LHCN-M2 (cell line): ENCODE measurements around the gene RHEB. TPM values are rescaled to one million over a fixed set of nuclear protein-coding genes. Genes with fewer than 3 reads are reported as not detected.
A peak's percentile ranks its signal among the peaks of the same experiment; 100 is the strongest.

ENCODE experiments used
- DNase-seq: peaks from one replicate; pipeline ENCODE4 v3.0.0-alpha.2; 2012; ENCODE audit warnings: low read depth
- total RNA-seq: library from RNA; depleted of rRNA; stranded (reverse); fragments of >200 nt; gene quantifications from 2 replicates; pipeline ENCODE4 v1.2.3, GENCODE V29; 2014

The RHEB gene
- total RNA-seq, 1 experiment from 2014 or later = 138 TPM

DNA sequence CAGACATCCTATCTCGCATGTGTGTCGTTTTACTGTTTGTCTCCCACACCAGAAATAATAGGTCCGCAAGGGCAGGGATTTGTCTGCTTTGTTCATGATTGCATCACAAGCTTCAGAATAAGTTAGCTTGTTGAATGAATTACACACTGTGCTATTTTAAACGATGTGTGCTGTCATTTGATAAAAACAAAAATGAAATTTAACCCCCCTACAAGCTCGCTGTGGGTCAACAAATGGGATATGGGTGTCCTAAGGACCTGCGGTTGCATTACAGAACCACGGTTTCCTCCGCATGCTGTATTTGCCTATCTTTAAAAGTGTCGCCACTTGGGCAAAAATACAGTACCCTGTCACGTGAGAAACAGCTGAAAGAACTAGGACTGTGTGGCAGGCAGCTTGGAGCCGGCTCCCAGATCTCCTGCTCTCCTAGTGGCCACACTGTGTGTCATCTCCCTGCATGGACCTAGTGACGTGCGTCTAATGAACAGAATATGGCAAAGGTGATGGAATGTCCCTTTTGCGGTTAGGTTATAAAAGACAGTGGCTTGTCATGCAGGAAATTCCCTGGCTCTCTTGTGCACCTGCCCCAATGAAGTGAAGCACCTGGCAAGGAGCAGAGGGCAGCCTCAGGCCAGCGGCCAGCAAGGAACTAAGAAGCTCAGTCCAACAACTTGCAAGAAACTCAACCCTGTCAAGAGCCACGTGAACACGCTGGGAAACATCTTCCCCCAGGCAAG, 46.9 kb downstream of the RHEB start:
- DNase-seq = no peak

DNA sequence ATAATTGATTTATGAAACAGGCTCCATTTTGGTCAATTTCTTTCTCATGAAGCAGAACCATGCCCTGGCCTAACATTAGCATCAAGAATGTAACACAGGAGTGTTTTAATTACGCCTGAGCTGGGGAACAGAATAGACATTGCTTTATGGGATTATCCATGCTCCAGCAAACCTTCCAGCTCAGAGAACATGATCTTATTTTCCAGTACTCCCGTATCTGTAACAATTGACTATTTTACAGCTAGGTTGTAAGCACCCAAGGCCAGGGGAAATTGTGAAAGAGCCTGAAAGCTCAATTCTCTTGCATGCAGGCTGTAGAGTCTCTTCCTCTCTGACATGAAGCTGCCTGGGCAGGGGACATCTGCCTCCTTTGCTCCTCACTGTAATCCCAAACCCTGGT, 49.0 kb downstream of the RHEB start:
- DNase-seq = no peak

DNA sequence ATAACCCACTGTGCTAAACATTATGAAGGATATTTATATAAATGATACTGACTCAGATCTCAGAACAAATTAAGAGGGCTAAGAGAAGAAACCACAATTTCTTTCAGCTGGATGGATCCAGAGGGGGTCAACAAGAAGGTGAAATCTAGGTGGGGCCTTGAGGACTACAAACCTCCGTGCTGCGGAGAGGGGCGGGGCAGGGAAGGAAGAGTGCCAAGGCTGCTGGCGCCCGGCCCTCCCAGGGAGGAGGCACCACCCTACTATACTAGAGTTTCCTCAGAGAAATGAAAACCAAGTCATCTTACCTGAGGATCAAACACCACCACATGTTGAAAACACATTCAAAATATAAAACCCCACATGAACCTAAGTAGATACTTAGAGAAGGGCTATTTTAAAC, 50.4 kb downstream of the RHEB start:
- DNase-seq = no peak

DNA sequence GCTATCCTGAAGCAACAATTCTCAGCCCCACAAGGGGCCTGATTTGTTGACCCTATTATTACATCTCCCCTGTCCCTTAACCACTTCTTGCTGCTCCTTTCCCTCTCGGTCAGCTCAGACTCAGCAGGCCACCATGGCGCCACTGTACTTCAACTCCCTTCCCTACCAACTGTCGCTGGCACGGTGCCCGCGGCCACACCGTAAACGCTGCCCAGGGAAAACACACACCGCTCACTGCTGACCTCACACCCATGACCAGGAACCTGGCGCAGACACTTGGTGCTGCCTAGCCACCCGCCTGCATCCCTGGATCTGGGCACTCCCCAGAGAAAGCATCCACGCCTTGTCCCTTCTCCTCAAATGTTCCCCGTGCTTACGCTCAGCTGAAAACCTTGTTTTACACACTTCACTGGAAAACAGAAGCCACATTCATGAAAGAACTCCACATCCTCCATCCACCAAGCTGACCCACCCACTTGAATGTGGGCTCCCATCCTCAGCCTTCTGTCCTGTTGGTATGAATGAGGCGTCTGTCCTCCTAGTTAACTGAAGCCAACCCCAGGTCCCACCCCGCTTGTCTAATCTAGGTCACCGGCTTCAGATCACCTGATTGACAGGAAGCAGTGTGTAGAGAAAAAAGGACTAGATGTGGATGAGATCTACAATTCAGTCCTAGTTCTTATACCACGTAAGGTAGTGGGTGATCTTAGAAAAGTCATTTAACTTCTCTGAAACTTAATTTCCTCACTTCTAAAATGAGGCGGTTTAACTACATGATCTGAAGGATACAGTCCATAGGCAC, 51.3 kb downstream of the RHEB start:
- no peak for DNase-seq

DNA sequence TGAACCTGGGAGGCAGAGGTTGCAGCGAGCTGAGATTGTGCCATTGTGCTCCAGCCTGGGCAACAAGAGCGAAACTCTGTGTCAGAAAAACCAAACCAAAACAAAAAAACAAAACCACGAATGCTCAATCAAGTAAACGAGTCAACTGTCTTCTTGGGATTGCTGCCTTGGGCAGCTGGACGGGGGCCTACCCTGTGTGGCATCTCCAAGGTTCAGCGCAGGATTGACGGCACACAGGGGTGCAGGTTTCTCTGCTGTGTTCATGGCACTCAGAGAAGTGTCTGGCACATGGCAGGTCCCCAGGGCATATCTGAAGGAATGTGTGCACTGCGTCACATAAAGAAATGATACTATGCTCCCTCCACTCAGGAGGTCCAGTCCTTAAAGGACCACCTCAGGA, 54.5 kb downstream of the RHEB start:
- DNase-seq = no peak

DNA sequence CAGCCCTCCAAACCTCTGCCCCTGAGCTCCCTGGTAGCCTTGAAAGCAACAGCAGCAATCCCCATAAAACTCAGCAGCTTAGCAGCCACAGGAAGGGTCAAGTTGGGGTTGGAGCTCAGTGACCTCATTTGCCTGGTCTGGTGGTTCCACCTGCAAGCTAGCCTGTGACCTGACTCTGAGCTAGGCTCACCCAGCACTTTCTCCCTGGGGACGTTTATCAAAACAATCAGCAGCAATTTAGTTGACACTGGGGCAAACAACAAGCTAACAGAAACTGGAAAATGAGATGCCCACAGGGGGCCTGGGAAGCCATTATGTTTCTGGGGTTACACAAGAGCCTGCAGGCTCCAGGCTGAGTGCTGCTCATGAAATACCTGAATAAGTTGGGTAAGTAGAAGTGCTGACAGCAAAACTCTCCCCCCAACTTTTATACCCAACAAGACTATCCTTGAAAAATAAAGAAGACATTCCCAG, 57.4 kb downstream of the RHEB start:
- no peak for DNase-seq

DNA sequence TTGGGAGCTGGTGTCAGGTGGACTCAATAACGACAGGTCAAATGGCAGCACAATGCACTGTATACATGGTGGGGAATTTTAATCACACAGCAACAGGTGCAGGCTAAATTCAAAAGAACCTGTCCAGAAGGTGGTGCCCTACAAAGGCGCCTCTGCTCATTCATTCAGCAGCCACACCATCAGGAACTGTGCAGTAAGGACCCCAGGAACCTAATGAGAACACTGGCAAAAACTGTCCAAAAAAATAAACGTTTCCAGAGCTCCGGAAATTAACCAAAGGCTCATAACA, 57.8 kb downstream of the RHEB start:
- no peak for DNase-seq

DNA sequence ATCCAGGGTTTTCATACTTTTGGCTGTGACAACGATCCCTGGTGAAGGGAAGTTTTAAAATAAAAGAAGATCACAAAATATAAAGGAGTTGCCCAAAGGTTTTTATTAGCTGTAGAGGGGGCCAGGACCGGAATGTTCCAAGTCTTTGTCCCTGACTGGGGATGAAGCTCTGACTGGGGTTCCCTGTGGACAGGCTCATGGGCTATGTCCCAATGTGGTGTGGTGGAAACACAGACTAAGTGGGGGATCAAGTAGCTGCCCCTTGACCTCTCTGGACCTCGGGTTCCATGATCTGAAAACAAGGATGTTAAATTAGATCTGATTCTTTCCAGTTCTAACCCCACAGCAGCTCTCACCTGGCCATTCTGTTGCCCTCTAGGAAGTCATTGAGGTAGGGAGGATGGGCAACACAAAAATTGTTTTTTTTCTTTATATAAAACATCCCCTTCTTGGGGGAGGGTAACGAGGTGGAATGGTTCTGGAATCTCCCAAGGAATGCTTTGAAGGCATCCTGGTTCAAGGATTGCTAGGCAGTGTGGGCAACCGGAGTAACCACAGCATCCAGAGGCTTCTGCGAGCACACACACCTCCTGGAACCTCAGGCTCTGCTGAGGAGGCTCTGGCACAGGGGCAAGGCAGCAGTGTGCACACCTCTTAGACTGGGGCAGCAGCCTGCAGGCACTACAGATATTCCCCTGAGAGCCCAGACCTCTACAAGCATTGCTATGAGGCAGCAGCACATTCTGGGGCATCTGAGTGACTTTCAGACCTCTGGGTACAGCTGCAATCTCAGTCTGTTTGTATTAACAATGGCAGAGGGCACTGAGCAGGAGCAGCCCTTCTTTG, 58.4 kb downstream of the RHEB start:
- DNase-seq = no peak

DNA sequence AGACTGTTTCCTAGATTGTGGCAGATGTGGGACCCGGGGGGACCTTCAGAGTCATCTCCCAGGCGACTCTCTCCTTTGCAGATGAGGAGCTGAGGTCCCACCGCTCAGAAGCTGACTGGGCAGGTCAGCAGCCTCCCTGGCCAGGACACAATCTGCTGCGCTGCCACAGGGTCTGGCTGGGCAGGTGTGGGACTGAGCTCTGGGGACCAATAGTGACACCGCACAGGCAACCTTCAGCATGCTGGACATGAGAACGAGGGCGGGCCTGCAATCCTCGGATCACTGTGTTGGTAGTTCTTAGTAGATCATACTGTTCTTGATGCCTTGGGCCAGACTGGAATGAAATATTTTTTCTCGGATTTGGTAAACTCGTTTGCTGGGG, 59.2 kb downstream of the RHEB start:
- no peak for DNase-seq

DNA sequence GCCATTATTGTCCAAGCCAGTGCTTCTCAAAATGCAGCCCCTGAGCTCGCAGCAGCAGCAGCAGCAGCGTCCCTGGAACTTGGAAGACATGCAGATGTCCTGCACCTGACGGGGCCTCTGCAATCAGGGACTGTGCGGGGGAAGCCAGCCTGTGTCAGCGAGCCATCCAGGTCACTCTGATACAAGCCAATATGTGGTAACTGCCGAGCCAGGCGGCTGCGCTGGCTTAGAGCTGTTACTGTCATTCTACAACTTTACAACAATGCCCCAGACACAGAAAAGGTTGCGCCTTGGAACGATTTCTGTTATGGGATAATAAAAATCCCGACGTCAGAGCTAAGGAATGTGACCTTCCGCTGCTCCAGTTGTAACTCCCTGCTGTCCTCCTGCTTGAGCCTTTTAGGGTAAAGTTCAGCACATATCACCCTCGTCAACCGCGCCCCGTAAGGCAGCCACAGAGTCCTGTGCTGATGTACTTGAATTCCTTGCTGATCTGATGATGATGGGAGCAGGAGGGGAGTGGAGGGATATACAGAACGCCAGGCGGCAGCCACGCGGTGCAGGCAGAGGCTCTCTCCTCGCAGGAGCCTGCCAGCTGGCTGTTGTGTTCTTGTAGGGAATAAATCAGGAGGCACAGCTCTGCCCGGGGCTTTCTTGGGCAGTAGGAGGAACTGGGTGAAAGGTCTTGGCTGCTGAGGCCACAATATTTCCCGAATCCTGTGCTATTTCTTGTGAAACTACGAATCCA, 59.8 kb downstream of the RHEB start:
- DNase-seq = peak; percentile 90

DNA sequence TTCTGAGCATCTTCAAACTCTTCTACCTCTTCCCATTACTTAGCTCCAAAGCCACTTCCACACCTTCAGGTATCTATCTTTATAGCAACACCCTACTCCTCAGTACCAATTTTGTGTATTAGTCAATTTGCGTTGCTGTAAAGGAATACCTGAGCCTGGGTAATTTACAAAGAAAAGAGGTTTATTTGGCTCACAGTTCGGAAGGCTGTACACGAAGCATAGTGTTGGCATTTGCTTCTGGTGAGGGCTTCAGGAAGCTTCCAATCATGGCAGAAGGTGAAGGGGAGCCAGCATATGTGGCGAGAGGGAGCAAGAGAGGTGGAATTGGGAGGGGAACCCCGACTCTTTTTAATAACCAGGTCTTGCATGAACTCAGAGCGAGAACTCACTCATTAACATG, 62.2 kb downstream of the RHEB start:
- no peak for DNase-seq

DNA sequence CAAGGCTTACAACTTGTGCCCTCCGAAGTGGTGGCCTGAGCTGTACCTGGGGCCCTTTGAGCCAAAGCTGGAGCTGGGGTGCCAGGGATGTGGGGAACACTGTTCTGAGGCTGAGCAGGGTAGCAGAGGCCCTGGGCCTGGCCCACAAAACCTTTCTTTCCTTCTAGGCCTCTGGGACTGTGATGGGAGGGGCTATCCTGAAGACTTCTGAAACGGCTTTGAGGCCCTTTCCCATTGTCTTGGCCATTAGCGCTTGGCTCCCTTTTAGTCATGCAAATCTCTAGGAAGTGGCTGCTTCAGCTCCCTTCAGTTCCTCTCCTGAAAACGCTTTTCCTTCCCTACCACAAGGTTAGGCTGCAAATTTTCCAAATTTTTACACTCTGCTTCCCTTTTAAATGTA, 62.9 kb downstream of the RHEB start:
- no peak for DNase-seq

DNA sequence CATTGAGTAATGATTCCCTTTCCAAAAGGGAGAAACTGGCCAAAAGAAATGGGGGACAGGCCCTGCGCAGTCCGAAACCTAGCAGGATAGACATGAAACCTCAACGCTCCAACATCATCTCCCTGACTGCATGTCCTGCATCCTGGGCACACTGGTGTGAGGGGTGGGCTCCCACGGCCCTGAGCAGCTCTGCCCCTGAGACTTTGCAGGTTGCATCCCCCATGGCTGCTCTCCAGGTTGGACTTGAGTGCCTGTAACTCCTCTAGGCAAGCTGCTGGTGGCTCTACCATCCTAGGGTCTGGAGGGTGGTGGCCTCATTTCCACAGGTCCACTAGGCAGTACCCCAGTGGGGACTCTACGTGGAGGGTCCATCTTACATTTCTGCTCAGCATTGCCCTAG, 63.4 kb downstream of the RHEB start:
- no peak for DNase-seq

DNA sequence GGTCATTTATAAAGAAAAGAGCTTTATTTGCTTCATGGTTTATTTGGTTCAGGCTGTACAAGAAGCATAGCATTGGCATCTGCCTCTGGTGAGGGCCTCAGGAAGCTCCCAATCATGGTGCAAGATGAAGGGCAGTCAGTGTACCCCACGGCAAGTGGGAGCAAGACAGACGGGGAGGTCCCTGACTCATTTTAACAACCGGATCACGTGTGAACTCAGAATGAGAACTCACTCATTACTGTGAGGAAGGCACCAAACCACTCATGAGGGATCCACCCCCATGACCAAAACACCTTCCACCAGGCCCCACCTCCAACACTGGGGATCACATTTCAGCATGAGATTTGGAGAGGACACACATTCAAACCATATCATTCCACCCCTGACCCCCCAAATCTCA, 64.0 kb downstream of the RHEB start:
- no peak for DNase-seq

DNA sequence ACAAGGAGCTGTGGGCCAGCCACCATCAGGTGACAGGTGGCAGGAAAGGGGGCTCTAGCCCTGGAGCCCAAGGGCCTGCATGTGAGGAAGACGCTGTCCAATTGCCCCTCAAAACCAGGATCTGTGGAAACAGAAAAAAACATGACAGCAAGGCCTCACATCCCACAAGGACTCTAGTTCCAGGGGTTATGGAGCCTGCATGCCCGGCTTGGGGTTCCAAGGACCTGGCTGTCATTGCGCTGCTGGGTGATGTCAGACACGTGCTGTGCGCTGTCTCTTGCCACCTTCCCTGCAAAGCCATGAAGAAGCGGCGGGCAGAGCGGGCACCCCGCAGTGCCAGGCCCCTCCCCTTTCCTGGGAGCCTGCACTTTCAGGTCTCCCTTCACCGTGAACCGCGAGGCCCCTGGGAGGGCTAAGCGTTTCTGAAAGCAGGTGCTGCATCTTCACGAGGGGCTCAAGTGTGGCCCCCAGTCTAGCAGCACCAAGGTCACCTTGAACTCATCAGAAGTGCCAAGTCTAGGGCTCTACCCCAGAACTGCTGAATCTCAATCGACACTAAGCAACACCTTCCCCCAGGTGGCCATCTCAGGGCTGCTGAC, 64.7 kb downstream of the RHEB start:
- DNase-seq = no peak

DNA sequence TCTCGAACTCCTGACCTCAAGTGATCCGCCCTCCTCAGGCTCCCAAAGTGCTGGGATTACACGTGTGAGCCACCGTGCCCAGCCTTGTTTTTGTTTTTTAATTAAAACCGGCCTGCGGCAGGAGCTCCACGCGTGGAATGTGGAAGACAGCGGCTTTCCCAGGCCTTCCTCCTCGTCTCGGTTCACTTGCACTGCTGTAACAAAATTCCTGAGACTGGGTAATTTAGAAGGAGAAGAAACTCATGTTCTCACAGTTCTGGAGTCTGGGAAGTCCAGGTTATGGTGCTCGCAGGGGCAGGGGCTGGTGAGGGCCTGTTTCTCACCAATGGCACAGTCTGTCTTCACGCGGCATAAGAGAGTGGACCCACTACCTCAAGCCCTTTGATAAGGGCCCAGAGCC, 65.4 kb downstream of the RHEB start:
- no peak for DNase-seq

DNA sequence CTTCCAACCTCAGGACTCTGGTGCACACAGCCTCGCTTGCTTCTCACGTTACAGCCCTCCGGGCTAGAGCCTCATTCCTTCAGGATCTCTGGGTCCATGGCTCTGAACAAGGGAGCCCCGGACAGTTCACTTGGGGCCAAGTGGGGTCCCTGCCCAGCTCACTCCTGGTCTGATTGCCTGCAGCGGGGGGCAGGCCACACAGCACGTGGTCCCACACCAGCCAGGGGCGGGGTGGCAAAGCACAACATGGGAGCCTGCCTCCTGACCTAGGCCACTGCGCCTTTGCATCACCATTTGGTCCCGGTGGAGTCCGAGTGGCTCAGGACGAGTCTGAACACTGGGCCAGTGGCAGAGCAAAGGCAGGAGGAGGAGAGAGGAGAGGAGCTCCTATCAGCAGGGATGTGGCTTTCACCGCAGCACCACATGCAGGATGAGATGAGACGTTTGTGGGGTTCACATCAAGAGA, 66.3 kb downstream of the RHEB start:
- no peak for DNase-seq

DNA sequence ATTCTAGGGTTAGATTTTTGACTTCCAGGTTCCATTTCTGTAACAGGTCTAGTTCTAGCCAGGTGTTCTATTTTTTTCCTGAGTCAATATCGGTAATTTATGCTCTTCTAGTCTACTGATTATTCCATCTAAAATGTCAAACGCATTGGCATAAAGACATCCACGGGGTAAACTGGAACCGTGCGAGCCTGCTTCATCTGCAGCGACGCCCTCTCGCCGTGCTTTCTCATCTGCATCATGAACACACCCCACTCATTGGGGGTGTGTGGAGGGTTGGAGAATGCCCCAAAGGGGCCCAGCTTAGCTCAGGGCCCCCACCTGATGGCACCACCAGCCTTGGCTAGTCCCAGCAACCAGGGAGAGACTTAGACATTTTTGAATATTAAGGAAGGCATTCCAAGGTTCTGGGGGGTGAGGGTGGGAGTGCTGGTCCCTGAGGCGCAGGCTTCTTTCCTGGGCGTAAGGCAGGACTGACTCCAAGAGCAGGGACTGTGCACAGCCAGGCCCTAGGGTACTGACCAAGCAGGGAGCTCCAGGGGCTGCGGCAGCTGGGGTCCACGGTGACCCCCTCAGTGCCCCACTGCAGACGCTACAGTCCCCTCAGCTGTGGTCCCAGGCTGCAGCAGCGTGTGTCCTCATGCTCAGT, 66.9 kb downstream of the RHEB start:
- DNase-seq = no peak

DNA sequence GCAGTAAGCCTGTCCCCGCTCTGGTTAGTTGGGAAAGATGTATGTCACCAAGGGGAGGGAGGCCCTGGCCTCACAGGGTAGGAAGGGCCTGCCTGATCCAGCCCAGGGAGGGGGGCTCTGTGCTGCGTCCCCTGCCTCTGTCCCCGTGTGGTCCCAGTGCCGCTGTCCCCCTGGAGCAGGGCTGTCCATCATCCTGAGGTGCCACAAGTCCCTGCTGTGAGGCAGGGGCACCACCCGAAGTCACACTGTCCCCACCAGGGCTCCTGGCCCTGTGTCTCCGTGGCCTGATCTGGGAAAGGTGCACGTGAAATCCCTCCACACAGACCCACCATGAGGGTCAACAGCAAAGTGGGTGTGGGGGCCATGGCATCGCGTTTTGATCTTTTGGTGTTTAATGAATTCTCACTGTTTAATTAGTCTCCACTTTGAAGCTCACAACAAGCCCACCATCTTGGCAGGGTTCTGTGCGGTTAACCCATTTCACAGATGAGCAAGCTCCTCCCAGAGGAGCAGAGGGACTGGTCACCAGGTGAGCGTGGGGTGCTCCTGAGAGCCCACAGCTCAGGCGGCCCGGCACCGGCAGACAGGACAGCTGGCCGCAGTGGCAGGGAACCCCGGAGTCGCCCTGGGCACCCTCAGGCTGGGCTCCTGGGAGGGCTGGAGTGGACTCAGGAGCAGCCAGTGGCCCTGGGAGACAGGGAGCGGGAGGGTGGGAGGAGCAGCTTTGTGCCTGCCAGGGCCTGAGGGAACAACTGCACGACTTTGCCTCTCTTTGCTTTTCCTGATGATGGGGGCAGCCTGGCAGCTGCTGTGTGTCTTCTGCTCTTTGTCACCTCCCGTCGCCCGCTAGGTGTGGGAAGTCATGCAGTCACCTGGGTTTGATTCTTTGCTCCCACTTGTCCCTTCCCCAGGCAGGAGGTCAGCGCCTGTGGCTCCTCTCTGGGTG, 67.8 kb downstream of the RHEB start:
- no peak for DNase-seq

DNA sequence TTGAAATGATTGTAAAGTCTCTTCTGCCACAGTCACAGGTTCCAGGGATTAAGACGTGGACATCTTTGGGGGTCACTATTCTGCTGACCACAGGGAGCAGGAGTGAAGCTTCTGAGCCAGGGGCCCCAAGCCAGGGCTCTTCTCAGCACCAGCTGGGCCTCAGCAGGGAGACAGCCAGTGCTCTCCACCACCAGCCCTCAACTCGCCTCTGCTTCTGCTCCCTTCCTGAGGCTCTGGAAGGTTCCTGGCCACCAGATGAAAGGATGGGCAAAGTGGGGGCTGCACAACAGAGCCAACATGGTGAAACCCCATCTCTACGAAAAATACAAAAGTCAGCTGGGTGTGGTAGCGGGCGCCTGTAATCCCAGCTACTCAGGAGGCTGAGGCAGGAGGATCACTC, 68.5 kb downstream of the RHEB start:
- no peak for DNase-seq
